Left forelimb (tissue), 1 donor: ENCODE data around the gene VRK1.

ENCODE experiments used
- DNase-seq: peaks from one replicate; pipeline ENCODE4 v3.0.0-alpha.2; 2018; ENCODE audit warnings: low spot score

The VRK1 gene

GRCh38 chr14:96920820-96921219, 123.6 kb downstream of the VRK1 start:
- DNase-seq: no peak

- DNase-seq: no peak
Measured at GRCh38 chr14:96922986-96923385, 125.8 kb downstream of the VRK1 start.

GRCh38 chr14:96925422-96925821, 128.2 kb downstream of the VRK1 start:
- DNase-seq: no peak

- no peak for DNase-seq
Measured at GRCh38 chr14:96926001-96926400, 128.8 kb downstream of the VRK1 start.

- no peak for DNase-seq
Measured at GRCh38 chr14:96928779-96929380, 131.7 kb downstream of the VRK1 start.

- DNase-seq: no peak
Measured at GRCh38 chr14:96929950-96930349, 132.8 kb downstream of the VRK1 start.

GRCh38 chr14:96930526-96930925, 133.3 kb downstream of the VRK1 start:
- no peak for DNase-seq
